ENCODE data around the gene IZUMO1. TPM values are rescaled to one million over a fixed set of nuclear protein-coding genes. Genes with fewer than 3 reads are reported as not detected.
A peak's percentile ranks its signal among the peaks of the same experiment; 100 is the strongest.

Gene IZUMO1
- total RNA-seq (2016; rRNA removed; fragmentation: Illumina TruSeq; extraction: Trizol) (0.22 TPM in 1 of 2 replicates, not detected in the other), polyA plus RNA-seq (2011; rRNA removed) (0.07 and 0.16 TPM in 2 replicates), polyA minus RNA-seq (2011; rRNA and poly(A)+ RNA removed; ENCODE audit: low replicate concordance) (0.30 TPM in 1 of 2 replicates, not detected in the other), Bru-seq, nascent RNA (percentile 18 among the genes with signal in this experiment), BruChase-seq, experiment 1, labeled RNA remaining after a 6-hour chase (percentile 34 among the genes with signal in this experiment), BruChase-seq, experiment 2, labeled RNA remaining after a 2-hour chase (percentile 25 among the genes with signal in this experiment)
- total RNA-seq (2016; cell fraction: cytosol; rRNA removed; fragmentation: Illumina TruSeq; extraction: Trizol; ENCODE audit: low read depth) = not detected in 2 replicates
- 0.11 TPM in 1 of 2 replicates, not detected in the other for total RNA-seq (2016; cell fraction: insoluble cytoplasmic fraction; rRNA removed; fragmentation: Illumina TruSeq; extraction: Trizol)
- total RNA-seq (2016; cell fraction: membrane; rRNA removed; fragmentation: Illumina TruSeq; extraction: Trizol) = 0.59 TPM in 1 of 2 replicates, not detected in the other
- not detected in 2 replicates for total RNA-seq (2016; cell fraction: nucleus; rRNA removed; fragmentation: Illumina TruSeq; extraction: Trizol)
- polyA plus RNA-seq (2011; cell fraction: cytosol; rRNA removed) = not detected in 2 replicates
- polyA plus RNA-seq (2011; cell fraction: nucleus; rRNA removed) = 1.2 and 1.7 TPM in 2 replicates
- 0.09 and 0.50 TPM in 2 replicates for polyA plus RNA-seq (2012)
- not detected in 2 replicates for polyA plus RNA-seq (2016; cell fraction: cytosol; fragmentation: Illumina TruSeq; extraction: Trizol; ENCODE audit: low read depth)
- polyA plus RNA-seq (2016; cell fraction: insoluble cytoplasmic fraction; fragmentation: Illumina TruSeq; extraction: Trizol; ENCODE audit: low read depth) = not detected in 2 replicates
- not detected in 2 replicates for polyA plus RNA-seq (2016; cell fraction: membrane; fragmentation: Illumina TruSeq; extraction: Trizol; ENCODE audit: low read depth)
- polyA plus RNA-seq (2016; cell fraction: nucleus; fragmentation: Illumina TruSeq; extraction: Trizol; ENCODE audit: insufficient read depth, low read depth) = 0.46 and 0.85 TPM in 2 replicates
- not detected in 2 replicates for polyA minus RNA-seq (2011; cell fraction: cytosol; rRNA and poly(A)+ RNA removed)
- polyA minus RNA-seq (2011; cell fraction: nucleus; rRNA and poly(A)+ RNA removed) = 0.37 and 0.39 TPM in 2 replicates
- long read RNA-seq, experiment 1 = 0 reads
- long read RNA-seq, experiment 2 = 0 reads

DNA sequence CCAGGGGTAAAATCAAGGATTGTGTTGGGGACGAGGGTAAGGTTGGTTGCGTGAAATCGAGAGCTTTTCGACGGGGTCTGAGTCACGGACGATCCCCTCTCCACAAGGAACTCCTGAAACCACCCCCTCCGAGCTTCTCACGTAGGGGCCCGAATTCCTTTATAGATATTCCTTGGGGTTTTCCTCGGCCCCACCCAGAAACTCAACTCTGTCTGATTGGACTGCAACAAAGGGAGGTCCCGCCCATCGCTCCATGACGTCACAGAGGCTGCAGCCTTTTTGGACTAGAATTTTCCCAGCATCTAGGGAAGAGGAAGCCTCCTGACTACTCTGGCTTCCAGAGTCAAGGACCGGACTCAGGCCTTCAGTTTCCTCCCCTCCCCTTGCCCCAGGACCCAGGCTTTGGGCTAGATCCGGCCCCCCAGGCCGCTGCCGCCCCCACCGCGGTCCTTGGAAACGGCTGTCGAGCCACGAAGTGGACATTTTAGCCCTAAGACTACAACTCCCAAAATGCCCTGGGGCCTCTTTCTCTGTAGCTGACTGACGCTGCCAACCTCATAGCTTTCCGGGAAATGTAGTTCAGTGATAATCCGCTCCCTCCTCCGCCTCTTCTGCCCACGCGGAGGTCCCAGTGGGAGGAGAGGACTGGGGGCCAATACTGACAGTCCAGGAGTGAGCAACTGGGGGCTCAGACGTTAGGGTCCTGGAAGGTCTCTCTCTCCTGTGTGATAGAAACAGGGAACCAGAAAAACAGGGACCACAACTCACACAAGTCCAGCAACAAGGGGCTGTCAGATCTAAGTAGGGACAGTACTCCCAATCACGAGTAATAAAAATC, at the start of gene IZUMO1:
Gene IZUMO1 (minus strand): TSS at position 172 of the 838 bp plus-strand sequence. CDS start 1,050 bp downstream, outside the sequence.
- H3K27me3 ChIP-seq (ENCODE audit: control insufficient read depth in 1 of 2, insufficient read depth in 2 of 2, low read length in 2 of 2) = no peaks in the 10 kb centered on the region; a peak in 1 of 5 replicates
- intact Hi-C loops (cut with micrococcal nuclease; ENCODE audit: unreplicated experiment) = no loop called here
- ChIA-PET CTCF (ENCODE audit: low intra/inter-chr PET ratio, low total read pairs) (no interaction called here), POLR2A (interaction anchor here (1.0 to 1.4 kb wide), 2 partner anchors 13 to 32 kb away, joined by 3 read pairs; no protein-coding TSS in a partner anchor)
- H3K79me2 ChIP-seq (ENCODE audit: insufficient read depth, low read length) = no peaks in the 10 kb centered on the region
- 52% methylated on average over 25 of the region's 31 CpGs for WGBS (ENCODE audit: low lambda C conversion rate)
- H3K4me1 ChIP-seq (ENCODE audit: insufficient read depth, low read length) = peaks cover 40% of the 10 kb centered on the region
- H3K36me3 ChIP-seq (replicated peaks in 1 of 2; ENCODE audit: control insufficient read depth in 1 of 2, insufficient read depth in 2 of 2, low read length in 2 of 2) = no peaks in the 10 kb centered on the region
- no peak within 1 kb of the TSS for H2AFZ ChIP-seq (ENCODE audit: low read length)
- FAIRE-seq (no peak), DNase-seq (ENCODE audit: low spot score) (no peak), ATAC-seq (peak; percentile 51)
- no peaks in the 10 kb centered on the region for H3K9me3 ChIP-seq (ENCODE audit: low read length)
- no TSS peak for BruUV-seq (replicated peaks)
- 0 out of 6 replicates have a peak within 1 kb of the TSS, but pooled peaks of 1 of the 3 experiments have one; percentile 13 for H3K4me3 ChIP-seq (replicated peaks in 1 of 3; ENCODE audit: insufficient read depth in 1 of 3, low read depth in 2 of 3, low read length in 3 of 3)
- in situ Hi-C loops (cut with HindIII; ENCODE audit: extremely low pct_ligation_motif_present, low pct_unique_long_range_greater_than_20kb) = no loop called here
- no peak within 1 kb of the TSS for H3K9ac ChIP-seq (ENCODE audit: insufficient read depth, low read depth, low read length)
- H3K4me2 ChIP-seq (ENCODE audit: low read depth, low read length) = no peak within 1 kb of the TSS
- H3K27ac ChIP-seq (ENCODE audit: extremely low read length, insufficient read depth, low read length) = no peak within 1 kb of the TSS
- no peaks in the 10 kb centered on the region for H4K20me1 ChIP-seq (ENCODE audit: insufficient read depth, low read length)
- peak; percentile 89 for TF ChIP-seq HCFC1 (IDR thresholded peaks at IDR 0.05; ENCODE audit: low read depth, low read length)
- TF ChIP-seq ZNF143 (CRISPR knock-in tag; IDR thresholded peaks at IDR 0.05) = peak; percentile 92
- no peak for TF ChIP-seq GABPA (IDR thresholded peaks at IDR 0.05; ENCODE audit: low read depth, low read length)
- TF ChIP-seq GABPA (CRISPR knock-in tag; IDR thresholded peaks at IDR 0.05; ENCODE audit: low read depth) = peak; percentile 62; the same call in 1 of the 2 replicates
- TF ChIP-seq SUZ12 (IDR thresholded peaks at IDR 0.05; ENCODE audit: low read depth, low read length) = peak; percentile 82
- TF ChIP-seq, protein P1, sequence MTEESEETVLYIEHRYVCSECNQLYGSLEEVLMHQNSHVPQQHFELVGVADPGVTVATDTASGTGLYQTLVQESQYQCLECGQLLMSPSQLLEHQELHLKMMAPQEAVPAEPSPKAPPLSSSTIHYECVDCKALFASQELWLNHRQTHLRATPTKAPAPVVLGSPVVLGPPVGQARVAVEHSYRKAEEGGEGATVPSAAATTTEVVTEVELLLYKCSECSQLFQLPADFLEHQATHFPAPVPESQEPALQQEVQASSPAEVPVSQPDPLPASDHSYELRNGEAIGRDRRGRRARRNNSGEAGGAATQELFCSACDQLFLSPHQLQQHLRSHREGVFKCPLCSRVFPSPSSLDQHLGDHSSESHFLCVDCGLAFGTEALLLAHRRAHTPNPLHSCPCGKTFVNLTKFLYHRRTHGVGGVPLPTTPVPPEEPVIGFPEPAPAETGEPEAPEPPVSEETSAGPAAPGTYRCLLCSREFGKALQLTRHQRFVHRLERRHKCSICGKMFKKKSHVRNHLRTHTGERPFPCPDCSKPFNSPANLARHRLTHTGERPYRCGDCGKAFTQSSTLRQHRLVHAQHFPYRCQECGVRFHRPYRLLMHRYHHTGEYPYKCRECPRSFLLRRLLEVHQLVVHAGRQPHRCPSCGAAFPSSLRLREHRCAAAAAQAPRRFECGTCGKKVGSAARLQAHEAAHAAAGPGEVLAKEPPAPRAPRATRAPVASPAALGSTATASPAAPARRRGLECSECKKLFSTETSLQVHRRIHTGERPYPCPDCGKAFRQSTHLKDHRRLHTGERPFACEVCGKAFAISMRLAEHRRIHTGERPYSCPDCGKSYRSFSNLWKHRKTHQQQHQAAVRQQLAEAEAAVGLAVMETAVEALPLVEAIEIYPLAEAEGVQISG (CRISPR knock-in tag; IDR thresholded peaks at IDR 0.05) = 0 out of 2 replicates have a peak, but pooled peaks have one; percentile 31
- peak; percentile 93 for TF ChIP-seq CREM (IDR thresholded peaks at IDR 0.05)
- TF ChIP-seq CREM (CRISPR knock-in tag; IDR thresholded peaks at IDR 0.05) = no peak
- no peak for TF ChIP-seq PITX1 (CRISPR knock-in tag; IDR thresholded peaks at IDR 0.05)
- peak; percentile 79 for TF ChIP-seq ATF7 (IDR thresholded peaks at IDR 0.05)
- TF ChIP-seq ATF7 (CRISPR knock-in tag; IDR thresholded peaks at IDR 0.05) = no peak
- no peak for TF ChIP-seq ZNF33A (CRISPR knock-in tag; IDR thresholded peaks at IDR 0.05; ENCODE audit: borderline replicate concordance)
- TF ChIP-seq, protein P2, sequence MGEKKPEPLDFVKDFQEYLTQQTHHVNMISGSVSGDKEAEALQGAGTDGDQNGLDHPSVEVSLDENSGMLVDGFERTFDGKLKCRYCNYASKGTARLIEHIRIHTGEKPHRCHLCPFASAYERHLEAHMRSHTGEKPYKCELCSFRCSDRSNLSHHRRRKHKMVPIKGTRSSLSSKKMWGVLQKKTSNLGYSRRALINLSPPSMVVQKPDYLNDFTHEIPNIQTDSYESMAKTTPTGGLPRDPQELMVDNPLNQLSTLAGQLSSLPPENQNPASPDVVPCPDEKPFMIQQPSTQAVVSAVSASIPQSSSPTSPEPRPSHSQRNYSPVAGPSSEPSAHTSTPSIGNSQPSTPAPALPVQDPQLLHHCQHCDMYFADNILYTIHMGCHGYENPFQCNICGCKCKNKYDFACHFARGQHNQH (CRISPR knock-in tag; IDR thresholded peaks at IDR 0.05) = peak; percentile 45; the same call in 1 of the 2 replicates
- TF ChIP-seq ZBTB38 (CRISPR knock-in tag; IDR thresholded peaks at IDR 0.05) = 0 out of 2 replicates have a peak, but pooled peaks have one; percentile 33
- no peak for TF ChIP-seq SMAD9 (CRISPR knock-in tag; IDR thresholded peaks at IDR 0.05)

Measured in HepG2 (cell line).